ENCODE data around the gene MYH14.

DNA sequence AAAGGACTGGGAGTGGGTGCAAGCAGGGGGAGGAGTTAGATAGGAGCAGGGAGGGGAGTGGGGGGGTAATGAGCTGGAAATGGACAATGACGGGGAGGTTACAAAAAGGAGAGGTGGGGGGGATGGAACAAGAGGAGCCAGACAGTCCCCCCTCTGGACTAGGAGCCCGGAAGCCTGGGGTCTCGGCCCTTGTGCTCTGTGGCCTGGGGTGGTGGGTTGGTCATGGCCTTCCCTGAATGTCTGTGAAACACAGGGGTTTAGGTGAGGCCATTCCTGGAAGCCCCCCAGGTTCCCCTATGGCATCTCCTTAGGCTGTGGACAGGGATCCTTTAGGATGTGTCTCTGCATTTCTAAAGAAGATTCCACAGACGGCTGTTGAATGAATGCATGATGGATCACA is 113.7 kb downstream of the MYH14 start:
- TF ChIP-seq, protein P1, sequence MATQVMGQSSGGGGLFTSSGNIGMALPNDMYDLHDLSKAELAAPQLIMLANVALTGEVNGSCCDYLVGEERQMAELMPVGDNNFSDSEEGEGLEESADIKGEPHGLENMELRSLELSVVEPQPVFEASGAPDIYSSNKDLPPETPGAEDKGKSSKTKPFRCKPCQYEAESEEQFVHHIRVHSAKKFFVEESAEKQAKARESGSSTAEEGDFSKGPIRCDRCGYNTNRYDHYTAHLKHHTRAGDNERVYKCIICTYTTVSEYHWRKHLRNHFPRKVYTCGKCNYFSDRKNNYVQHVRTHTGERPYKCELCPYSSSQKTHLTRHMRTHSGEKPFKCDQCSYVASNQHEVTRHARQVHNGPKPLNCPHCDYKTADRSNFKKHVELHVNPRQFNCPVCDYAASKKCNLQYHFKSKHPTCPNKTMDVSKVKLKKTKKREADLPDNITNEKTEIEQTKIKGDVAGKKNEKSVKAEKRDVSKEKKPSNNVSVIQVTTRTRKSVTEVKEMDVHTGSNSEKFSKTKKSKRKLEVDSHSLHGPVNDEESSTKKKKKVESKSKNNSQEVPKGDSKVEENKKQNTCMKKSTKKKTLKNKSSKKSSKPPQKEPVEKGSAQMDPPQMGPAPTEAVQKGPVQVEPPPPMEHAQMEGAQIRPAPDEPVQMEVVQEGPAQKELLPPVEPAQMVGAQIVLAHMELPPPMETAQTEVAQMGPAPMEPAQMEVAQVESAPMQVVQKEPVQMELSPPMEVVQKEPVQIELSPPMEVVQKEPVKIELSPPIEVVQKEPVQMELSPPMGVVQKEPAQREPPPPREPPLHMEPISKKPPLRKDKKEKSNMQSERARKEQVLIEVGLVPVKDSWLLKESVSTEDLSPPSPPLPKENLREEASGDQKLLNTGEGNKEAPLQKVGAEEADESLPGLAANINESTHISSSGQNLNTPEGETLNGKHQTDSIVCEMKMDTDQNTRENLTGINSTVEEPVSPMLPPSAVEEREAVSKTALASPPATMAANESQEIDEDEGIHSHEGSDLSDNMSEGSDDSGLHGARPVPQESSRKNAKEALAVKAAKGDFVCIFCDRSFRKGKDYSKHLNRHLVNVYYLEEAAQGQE (IDR thresholded peaks at IDR 0.05; ENCODE audit: borderline replicate concordance in 1 of 2, low read depth in 1 of 2, low read length in 2 of 2), result no peak
- TF ChIP-seq POLR2A (IDR thresholded peaks at IDR 0.05; ENCODE audit: insufficient read depth in 1 of 2, low read depth in 2 of 2, low read length in 2 of 2) (no peak), SRSF1 (optimal IDR thresholded peaks at IDR 0.05; ENCODE audit: low read depth, low read length) (no peak), ISL2 (CRISPR knock-in tag; IDR thresholded peaks at IDR 0.05) (no peak), NCOR1 (IDR thresholded peaks at IDR 0.05; ENCODE audit: borderline replicate concordance, low read length) (no peak), MTF2 (CRISPR knock-in tag; IDR thresholded peaks at IDR 0.05; ENCODE audit: borderline replicate concordance) (no peak), ZNF430 (CRISPR knock-in tag; IDR thresholded peaks at IDR 0.05) (no peak), KDM1A (CRISPR knock-in tag; IDR thresholded peaks at IDR 0.05) (no peak)
- TF ChIP-seq, protein P2, sequence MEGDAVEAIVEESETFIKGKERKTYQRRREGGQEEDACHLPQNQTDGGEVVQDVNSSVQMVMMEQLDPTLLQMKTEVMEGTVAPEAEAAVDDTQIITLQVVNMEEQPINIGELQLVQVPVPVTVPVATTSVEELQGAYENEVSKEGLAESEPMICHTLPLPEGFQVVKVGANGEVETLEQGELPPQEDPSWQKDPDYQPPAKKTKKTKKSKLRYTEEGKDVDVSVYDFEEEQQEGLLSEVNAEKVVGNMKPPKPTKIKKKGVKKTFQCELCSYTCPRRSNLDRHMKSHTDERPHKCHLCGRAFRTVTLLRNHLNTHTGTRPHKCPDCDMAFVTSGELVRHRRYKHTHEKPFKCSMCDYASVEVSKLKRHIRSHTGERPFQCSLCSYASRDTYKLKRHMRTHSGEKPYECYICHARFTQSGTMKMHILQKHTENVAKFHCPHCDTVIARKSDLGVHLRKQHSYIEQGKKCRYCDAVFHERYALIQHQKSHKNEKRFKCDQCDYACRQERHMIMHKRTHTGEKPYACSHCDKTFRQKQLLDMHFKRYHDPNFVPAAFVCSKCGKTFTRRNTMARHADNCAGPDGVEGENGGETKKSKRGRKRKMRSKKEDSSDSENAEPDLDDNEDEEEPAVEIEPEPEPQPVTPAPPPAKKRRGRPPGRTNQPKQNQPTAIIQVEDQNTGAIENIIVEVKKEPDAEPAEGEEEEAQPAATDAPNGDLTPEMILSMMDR (CRISPR knock-in tag; IDR thresholded peaks at IDR 0.05), result no peak
